HG02642 (cell line): ENCODE data around the gene NCAPD3.
A peak's percentile ranks its signal among the peaks of the same experiment; 100 is the strongest.
"Not testable (repeated sequence)": the region's sequence is repeated elsewhere in the genome, so short reads cannot be mapped to it uniquely, and the experiment has no call there.

Experiments used
- ATAC-seq: cut with Tn5 transposase; IDR thresholded peaks from one replicate; pipeline ENCODE4 v1.9.1; 2021; ENCODE audit warnings: mild to moderate bottlenecking; ENCODE audit not compliant: unreplicated experiment, poor library complexity

The NCAPD3 gene

GRCh38 chr11:134140961-134141490 is 82.7 kb downstream of the NCAPD3 start:
- ATAC-seq, result no peak

GRCh38 chr11:134139873-134140331 is 83.9 kb downstream of the NCAPD3 start:
- peak; percentile 60 for ATAC-seq

GRCh38 chr11:134139303-134139872 is 84.4 kb downstream of the NCAPD3 start:
- ATAC-seq, result no peak

- ATAC-seq, result no peak
These were observed 85.4 kb downstream of the NCAPD3 start for GRCh38 chr11:134138376-134138775.

- no peak for ATAC-seq
These were observed 89.6 kb downstream of the NCAPD3 start for GRCh38 chr11:134134167-134134566.

GRCh38 chr11:134132808-134133207 is 91.0 kb downstream of the NCAPD3 start:
- ATAC-seq, result no peak

- ATAC-seq, result no peak
These were observed 92.0 kb downstream of the NCAPD3 start for GRCh38 chr11:134131628-134132244.

- no peak for ATAC-seq
These were observed 97.4 kb downstream of the NCAPD3 start for GRCh38 chr11:134126217-134126822.

GRCh38 chr11:134125507-134125906 is 98.3 kb downstream of the NCAPD3 start:
- ATAC-seq, result no peak

- no peak for ATAC-seq
These were observed 98.9 kb downstream of the NCAPD3 start for GRCh38 chr11:134124660-134125451.

GRCh38 chr11:134120921-134121526 is 102.7 kb downstream of the NCAPD3 start:
- no peak for ATAC-seq

GRCh38 chr11:134120143-134120850 is 103.5 kb downstream of the NCAPD3 start:
- no peak for ATAC-seq

- ATAC-seq, result no peak
These were observed 104.7 kb downstream of the NCAPD3 start for GRCh38 chr11:134119094-134119493.

- no peak for ATAC-seq
These were observed 105.8 kb downstream of the NCAPD3 start for GRCh38 chr11:134118006-134118405.

GRCh38 chr11:134116210-134116609 is 107.6 kb downstream of the NCAPD3 start:
- ATAC-seq, result no peak

GRCh38 chr11:134113787-134114186 is 110.0 kb downstream of the NCAPD3 start:
- ATAC-seq, result not testable (repeated sequence)

- ATAC-seq, result no peak
These were observed 113.4 kb downstream of the NCAPD3 start for GRCh38 chr11:134110252-134110815.
